WERI-Rb-1 (cell line): ENCODE data around the gene MEAK7.

Source experiments
- DNase-seq: peaks from one replicate; pipeline ENCODE4 v3.0.0-alpha.2; 2020
- H3K27ac ChIP-seq: fragments of 250-450 bp; sonication (Bioruptor Pico); 2 replicates; pipeline ENCODE4 v1.5.1; 2020; ENCODE audit warnings: mild to moderate bottlenecking, moderate library complexity
- H3K27me3 ChIP-seq: fragments of 250-450 bp; sonication (Bioruptor Pico); 2 replicates; pipeline ENCODE4 v1.5.1; 2021; ENCODE audit warnings: mild to moderate bottlenecking, low read depth, moderate library complexity; ENCODE audit not compliant: insufficient read depth, severe bottlenecking
- H3K36me3 ChIP-seq: fragments of 250-450 bp; sonication (Bioruptor Pico); 2 replicates; pipeline ENCODE4 v1.5.1; 2020; ENCODE audit warnings: mild to moderate bottlenecking, moderate library complexity
- H3K4me3 ChIP-seq: 2 replicates; pipeline ENCODE4 v1.5.1; 2011; ENCODE audit warnings: low read depth, mild to moderate bottlenecking, control low read depth, low read length
- H3K9me3 ChIP-seq: fragments of 250-450 bp; sonication (Bioruptor Pico); 2 replicates; pipeline ENCODE4 v1.5.1; 2021; ENCODE audit warnings: mild to moderate bottlenecking, moderate library complexity; ENCODE audit not compliant: severe bottlenecking
- TF ChIP-seq, protein P1 (sequence below): IDR thresholded peaks from 2 replicates; pipeline ENCODE4 v1.5.1; 2011; ENCODE audit warnings: low read depth, mild to moderate bottlenecking, control low read depth, inconsistent platforms, low read length

Gene MEAK7

DNA sequence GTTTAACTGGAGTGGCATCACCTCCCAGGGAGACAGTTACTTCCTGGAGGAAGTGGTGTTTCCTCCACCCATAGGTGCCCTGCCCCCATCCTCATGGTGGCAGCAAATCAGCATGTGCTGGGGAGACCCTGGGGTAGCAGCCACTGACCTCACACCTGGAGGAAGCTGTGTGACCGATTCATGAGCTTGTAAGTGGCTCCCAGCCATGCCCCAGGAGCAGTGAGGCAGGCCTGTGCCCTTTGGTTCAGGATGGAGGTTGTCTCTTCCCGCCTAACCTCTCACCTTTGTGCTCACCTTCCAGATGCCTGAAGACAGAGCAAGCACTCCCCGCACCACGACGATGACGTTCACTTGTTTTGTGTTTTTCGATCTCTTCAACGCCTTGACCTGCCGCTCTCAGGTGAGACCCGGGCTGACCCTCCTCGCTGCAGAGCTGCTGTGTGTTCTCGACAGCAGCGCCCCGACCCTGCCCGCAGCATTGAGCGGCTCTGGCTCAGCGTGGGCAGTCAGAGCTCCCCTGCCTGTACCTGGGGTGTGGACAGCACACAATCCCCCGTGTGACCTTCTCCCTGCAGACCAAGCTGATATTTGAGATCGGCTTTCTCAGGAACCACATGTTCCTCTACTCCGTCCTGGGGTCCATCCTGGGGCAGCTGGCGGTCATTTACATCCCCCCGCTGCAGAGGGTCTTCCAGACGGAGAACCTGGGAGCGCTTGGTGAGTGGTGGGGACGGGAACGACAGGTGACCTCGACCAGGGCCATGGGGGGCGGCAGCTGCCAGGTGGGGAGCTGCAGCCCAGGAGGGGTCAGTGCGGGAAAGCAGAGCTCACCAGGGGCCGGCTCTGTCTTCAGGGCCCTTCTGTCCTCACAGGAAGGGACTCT lies 42.8 kb downstream of the MEAK7 start:
- no peaks in the 10 kb centered on the region for H3K27me3 ChIP-seq
- H3K9me3 ChIP-seq = no peaks in the 10 kb centered on the region
- TF ChIP-seq, protein P1, sequence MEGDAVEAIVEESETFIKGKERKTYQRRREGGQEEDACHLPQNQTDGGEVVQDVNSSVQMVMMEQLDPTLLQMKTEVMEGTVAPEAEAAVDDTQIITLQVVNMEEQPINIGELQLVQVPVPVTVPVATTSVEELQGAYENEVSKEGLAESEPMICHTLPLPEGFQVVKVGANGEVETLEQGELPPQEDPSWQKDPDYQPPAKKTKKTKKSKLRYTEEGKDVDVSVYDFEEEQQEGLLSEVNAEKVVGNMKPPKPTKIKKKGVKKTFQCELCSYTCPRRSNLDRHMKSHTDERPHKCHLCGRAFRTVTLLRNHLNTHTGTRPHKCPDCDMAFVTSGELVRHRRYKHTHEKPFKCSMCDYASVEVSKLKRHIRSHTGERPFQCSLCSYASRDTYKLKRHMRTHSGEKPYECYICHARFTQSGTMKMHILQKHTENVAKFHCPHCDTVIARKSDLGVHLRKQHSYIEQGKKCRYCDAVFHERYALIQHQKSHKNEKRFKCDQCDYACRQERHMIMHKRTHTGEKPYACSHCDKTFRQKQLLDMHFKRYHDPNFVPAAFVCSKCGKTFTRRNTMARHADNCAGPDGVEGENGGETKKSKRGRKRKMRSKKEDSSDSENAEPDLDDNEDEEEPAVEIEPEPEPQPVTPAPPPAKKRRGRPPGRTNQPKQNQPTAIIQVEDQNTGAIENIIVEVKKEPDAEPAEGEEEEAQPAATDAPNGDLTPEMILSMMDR = no peak
- no peak overlapping the region for H3K4me3 ChIP-seq
- H3K36me3 ChIP-seq = no peaks in the 10 kb centered on the region
- no peak overlapping the region for H3K27ac ChIP-seq
- DNase-seq = no peak

DNA sequence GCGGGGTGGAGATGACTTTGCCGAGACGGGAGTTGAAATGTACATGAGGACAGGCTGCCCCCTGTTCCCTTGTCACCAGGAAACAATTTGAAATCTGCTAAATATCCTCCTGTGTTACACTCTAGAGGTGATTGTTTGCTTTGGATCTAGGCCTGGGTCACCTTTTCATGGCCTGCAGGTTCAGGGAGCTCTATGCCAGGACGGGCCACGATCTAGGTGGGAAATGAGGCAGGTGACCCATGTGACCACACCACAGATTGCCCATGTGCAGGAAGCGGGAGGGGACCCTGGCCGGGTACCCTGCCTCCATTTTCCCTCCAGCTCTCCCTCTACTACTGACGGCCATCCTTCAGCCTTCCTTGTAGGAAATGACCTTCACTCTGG lies 43.4 kb downstream of the MEAK7 start:
- Histone ChIP-seq H3K4me3 (no peak overlapping the region), H3K27ac (no peak overlapping the region), H3K9me3 (no peaks in the 10 kb centered on the region), H3K36me3 (no peaks in the 10 kb centered on the region), H3K27me3 (no peaks in the 10 kb centered on the region)
- TF ChIP-seq, protein P1 = no peak
- DNase-seq = no peak

DNA sequence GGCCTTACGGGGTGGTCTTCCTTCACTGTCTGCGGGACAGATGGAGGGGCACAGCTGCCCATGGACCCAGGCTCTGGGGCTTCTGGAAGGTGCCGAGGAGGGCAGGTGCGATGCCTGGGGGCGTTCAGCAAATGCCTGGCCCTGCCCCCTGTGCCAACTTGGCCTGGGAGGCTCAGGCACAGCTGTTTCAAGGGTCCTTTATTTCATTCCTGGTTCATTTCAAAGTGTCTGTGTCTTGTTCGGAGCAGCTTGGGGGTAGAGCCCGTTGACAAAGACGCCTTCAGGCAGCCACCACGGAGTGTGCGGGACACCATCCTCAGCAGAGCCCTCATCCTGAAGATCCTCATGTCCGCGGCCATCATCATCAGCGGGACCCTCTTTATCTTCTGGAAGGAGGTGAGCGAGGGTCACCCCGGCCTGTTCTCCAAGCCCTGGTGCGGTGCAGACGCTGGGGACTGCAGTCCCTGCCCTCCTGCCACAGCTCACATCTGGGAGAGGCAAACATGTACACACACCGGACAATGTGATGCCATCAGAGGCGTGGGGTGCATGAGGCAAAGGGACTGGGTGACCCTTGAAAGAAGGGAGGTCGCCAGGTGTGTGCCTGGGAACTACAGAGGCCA lies 43.9 kb downstream of the MEAK7 start:
- Histone ChIP-seq H3K36me3 (no peaks in the 10 kb centered on the region), H3K9me3 (no peaks in the 10 kb centered on the region), H3K4me3 (no peak overlapping the region), H3K27ac (no peak overlapping the region), H3K27me3 (no peaks in the 10 kb centered on the region)
- DNase-seq = no peak
- TF ChIP-seq, protein P1 = no peak

DNA sequence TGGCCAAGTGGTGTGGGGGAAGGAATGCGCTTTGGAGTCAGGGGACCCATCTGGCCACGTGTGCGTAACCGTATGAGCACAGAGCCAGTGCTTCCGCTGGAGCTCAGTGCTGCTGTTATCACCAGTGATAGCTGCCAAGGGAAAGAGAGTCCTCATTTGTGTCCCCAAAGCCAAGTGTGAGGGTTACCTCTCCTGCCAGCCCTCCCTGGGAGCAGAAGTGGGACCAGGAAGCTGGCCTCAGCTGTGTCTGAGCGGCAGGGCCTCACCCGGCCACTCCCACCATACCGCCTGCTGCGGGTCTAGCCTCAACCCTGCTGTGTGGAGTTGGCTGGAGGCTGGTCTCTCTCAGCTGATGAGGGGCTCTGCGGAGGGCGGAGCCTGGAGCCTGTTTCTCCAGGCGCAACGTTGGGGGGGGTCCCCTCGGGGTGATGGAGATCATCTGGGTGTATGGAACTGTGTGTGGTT lies 44.5 kb downstream of the MEAK7 start:
- H3K27ac ChIP-seq = no peak overlapping the region
- TF ChIP-seq, protein P1 = no peak
- H3K36me3 ChIP-seq = no peaks in the 10 kb centered on the region
- H3K27me3 ChIP-seq = no peaks in the 10 kb centered on the region
- DNase-seq = no peak
- no peaks in the 10 kb centered on the region for H3K9me3 ChIP-seq
- no peak overlapping the region for H3K4me3 ChIP-seq

DNA sequence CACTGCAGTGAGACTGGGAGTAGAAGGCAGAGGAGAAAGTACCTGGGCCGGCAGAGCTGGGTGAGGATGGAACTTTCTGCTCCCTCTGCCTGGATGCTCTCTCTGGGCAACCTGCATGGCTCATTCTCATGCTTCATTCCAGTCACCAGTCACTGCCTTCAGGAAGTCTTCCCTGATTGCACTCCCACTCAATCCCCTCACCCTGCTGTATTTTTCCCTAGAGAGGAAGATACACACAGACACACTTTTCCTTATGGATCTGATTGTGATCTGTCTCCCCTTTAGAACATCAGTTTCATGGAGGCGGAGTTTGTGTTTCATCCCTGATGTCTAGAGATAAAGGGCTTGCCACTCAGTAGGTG lies 44.9 kb downstream of the MEAK7 start:
- TF ChIP-seq, protein P1 = no peak
- DNase-seq = no peak
- Histone ChIP-seq H3K36me3 (no peaks in the 10 kb centered on the region), H3K27me3 (no peaks in the 10 kb centered on the region), H3K9me3 (no peaks in the 10 kb centered on the region), H3K27ac (no peak overlapping the region), H3K4me3 (no peak overlapping the region)
